Measurements from ENCODE around the gene PSMB2.

- no peak for TF ChIP-seq CTCF (IDR thresholded peaks at IDR 0.05)
- TF ChIP-seq PHF8 (IDR thresholded peaks at IDR 0.05; ENCODE audit: borderline replicate concordance, low read depth): no peak
- TF ChIP-seq KDM5A (IDR thresholded peaks at IDR 0.05): no peak
- no peak for TF ChIP-seq RARB (CRISPR knock-in tag; IDR thresholded peaks at IDR 0.05)
- no peak for TF ChIP-seq RCOR1 (IDR thresholded peaks at IDR 0.05; ENCODE audit: low read depth, low read length)
- TF ChIP-seq POLR2A (IDR thresholded peaks at IDR 0.05; ENCODE audit: low read length): no peak
- TF ChIP-seq, protein P1, sequence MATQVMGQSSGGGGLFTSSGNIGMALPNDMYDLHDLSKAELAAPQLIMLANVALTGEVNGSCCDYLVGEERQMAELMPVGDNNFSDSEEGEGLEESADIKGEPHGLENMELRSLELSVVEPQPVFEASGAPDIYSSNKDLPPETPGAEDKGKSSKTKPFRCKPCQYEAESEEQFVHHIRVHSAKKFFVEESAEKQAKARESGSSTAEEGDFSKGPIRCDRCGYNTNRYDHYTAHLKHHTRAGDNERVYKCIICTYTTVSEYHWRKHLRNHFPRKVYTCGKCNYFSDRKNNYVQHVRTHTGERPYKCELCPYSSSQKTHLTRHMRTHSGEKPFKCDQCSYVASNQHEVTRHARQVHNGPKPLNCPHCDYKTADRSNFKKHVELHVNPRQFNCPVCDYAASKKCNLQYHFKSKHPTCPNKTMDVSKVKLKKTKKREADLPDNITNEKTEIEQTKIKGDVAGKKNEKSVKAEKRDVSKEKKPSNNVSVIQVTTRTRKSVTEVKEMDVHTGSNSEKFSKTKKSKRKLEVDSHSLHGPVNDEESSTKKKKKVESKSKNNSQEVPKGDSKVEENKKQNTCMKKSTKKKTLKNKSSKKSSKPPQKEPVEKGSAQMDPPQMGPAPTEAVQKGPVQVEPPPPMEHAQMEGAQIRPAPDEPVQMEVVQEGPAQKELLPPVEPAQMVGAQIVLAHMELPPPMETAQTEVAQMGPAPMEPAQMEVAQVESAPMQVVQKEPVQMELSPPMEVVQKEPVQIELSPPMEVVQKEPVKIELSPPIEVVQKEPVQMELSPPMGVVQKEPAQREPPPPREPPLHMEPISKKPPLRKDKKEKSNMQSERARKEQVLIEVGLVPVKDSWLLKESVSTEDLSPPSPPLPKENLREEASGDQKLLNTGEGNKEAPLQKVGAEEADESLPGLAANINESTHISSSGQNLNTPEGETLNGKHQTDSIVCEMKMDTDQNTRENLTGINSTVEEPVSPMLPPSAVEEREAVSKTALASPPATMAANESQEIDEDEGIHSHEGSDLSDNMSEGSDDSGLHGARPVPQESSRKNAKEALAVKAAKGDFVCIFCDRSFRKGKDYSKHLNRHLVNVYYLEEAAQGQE (IDR thresholded peaks at IDR 0.05): no peak
- no peak for TF ChIP-seq JUNB (IDR thresholded peaks at IDR 0.05)
Measured at GRCh38 chr1:35675773-35676172, 34.4 kb upstream of the PSMB2 start.
